Activated T-helper 1 cell treated with anti-CD3 and anti-CD28 coated beads, Interleukin-12 subunit alpha, Interleukin-12 subunit beta, Interleukin-2, Interleukin-4 antibody, amounts not matched to agents 30 ng/mL and 10 ng/mL and 1 ng/mL, durations not matched to agents 14 hours and 24 hours and 36 hours (primary cell): ENCODE results near the gene STK11IP. TPM values are rescaled to one million over a fixed set of nuclear protein-coding genes. Genes with fewer than 3 reads are reported as not detected.
A peak's percentile ranks its signal among the peaks of the same experiment; 100 is the strongest.

Experiments
- DNase-seq: peaks from one replicate; pipeline ENCODE4 v3.0.0; 2021; ENCODE audit warnings: low spot score
- H3K27ac Mint-ChIP-seq: one replicate; pipeline ENCODE4 v1.8.0; 2021; ENCODE audit warnings: mild to moderate bottlenecking, mixed read lengths
- H3K27me3 Mint-ChIP-seq: one replicate; pipeline ENCODE4 v1.8.0; 2022; ENCODE audit warnings: mild to moderate bottlenecking, moderate library complexity, mixed read lengths; ENCODE audit not compliant: insufficient read depth
- H3K36me3 Mint-ChIP-seq: one replicate; pipeline ENCODE4 v1.8.0; 2021; ENCODE audit warnings: low read depth, mixed read lengths
- H3K4me1 Mint-ChIP-seq: one replicate; pipeline ENCODE4 v1.8.0; 2021; ENCODE audit warnings: low read depth, mixed read lengths
- H3K4me3 Mint-ChIP-seq: one replicate; pipeline ENCODE4 v1.8.0; 2021; ENCODE audit warnings: mild to moderate bottlenecking, moderate library complexity, mixed read lengths
- H3K9me3 Mint-ChIP-seq: one replicate; pipeline ENCODE4 v1.8.0; 2021; ENCODE audit warnings: mixed read lengths
- intact Hi-C: fragments of 100-400 bp; cut with micrococcal nuclease; formaldehyde crosslinking; loops from one replicate; pipeline ENCODE4 v1.15.1; 2024
- total RNA-seq: library from RNA; stranded (reverse); gene quantifications from 2 replicates; pipeline ENCODE4 v1.2.3, GENCODE V29; 2022

Gene STK11IP
- total RNA-seq: 38.0 and 38.9 TPM in 2 replicates

- peaks cover 2% of the 10 kb centered on the region for H3K27me3 Mint-ChIP-seq
- peak within 1 kb of the TSS; percentile 96 for H3K27ac Mint-ChIP-seq
- peaks cover 26% of the 10 kb centered on the region for H3K4me1 Mint-ChIP-seq
- H3K4me3 Mint-ChIP-seq: peak within 1 kb of the TSS; percentile 90
- intact Hi-C loops: loop anchor here (1.0 to 5.0 kb wide), 10 partner anchors 45 to 1920 kb away; partner anchors contain the start of genes CHPF, CNOT9, DNAJB2 and GMPPA
- DNase-seq: peak; percentile 89
- peaks cover 6% of the 10 kb centered on the region for H3K36me3 Mint-ChIP-seq
- no peaks in the 10 kb centered on the region for H3K9me3 Mint-ChIP-seq
Observed at GRCh38 chr2:219597552-219598307, at the start of gene STK11IP. Gene STK11IP (plus strand): TSS chr2:219597857. CDS start chr2:219598120, 263 bp downstream.

- H3K9me3 Mint-ChIP-seq: no peaks in the 10 kb centered on the region
- DNase-seq: no peak
- no peak overlapping the region for H3K4me3 Mint-ChIP-seq
- H3K4me1 Mint-ChIP-seq: peaks cover 10% of the 10 kb centered on the region
- H3K36me3 Mint-ChIP-seq: no peaks in the 10 kb centered on the region
- no peak overlapping the region for H3K27ac Mint-ChIP-seq
- intact Hi-C loops: loop anchor here (10.0 kb wide), 1 partner anchor 244 kb away; the partner anchor contains the start of gene PTPRN
- H3K27me3 Mint-ChIP-seq: peaks cover 47% of the 10 kb centered on the region
Observed at GRCh38 chr2:219548990-219549389, 48.7 kb upstream of the STK11IP start.

- peaks cover 45% of the 10 kb centered on the region for H3K27me3 Mint-ChIP-seq
- DNase-seq: no peak
- no peaks in the 10 kb centered on the region for H3K36me3 Mint-ChIP-seq
- intact Hi-C loops: loop anchor here (10.0 kb wide), 1 partner anchor 245 kb away; the partner anchor contains the start of gene PTPRN
- H3K9me3 Mint-ChIP-seq: no peaks in the 10 kb centered on the region
- H3K4me1 Mint-ChIP-seq: peaks cover 4% of the 10 kb centered on the region
- H3K27ac Mint-ChIP-seq: no peak overlapping the region
- no peak overlapping the region for H3K4me3 Mint-ChIP-seq
Observed at GRCh38 chr2:219549619-219550018, 48.0 kb upstream of the STK11IP start.

GRCh38 chr2:219551441-219552381 is 45.9 kb upstream of the STK11IP start:
- intact Hi-C loops: loop anchor here (1.0 kb wide), 4 partner anchors 7 to 163 kb away; partner anchors contain the start of genes GMPPA, STK11IP and TMEM198
- H3K27ac Mint-ChIP-seq: peak overlapping the region; percentile 44

GRCh38 chr2:219552382-219553167 is 45.1 kb upstream of the STK11IP start:
- peaks cover 27% of the 10 kb centered on the region for H3K27me3 Mint-ChIP-seq
- no peaks in the 10 kb centered on the region for H3K36me3 Mint-ChIP-seq
- no peaks in the 10 kb centered on the region for H3K4me1 Mint-ChIP-seq
- intact Hi-C loops: loop anchor here (1.0 kb wide), 4 partner anchors 8 to 164 kb away; partner anchors contain the start of genes GMPPA, STK11IP and TMEM198
- DNase-seq: peak; percentile 80
- H3K9me3 Mint-ChIP-seq: no peaks in the 10 kb centered on the region
- peak overlapping the region; percentile 84 for H3K4me3 Mint-ChIP-seq
- no peak overlapping the region for H3K27ac Mint-ChIP-seq

More at GRCh38 chr2:219551441-219552381, 45.9 kb upstream of the STK11IP start:
- Mint-ChIP-seq H3K9me3 (no peaks in the 10 kb centered on the region), H3K36me3 (no peaks in the 10 kb centered on the region), H3K4me3 (peak overlapping the region; percentile 84), H3K27me3 (peaks cover 33% of the 10 kb centered on the region), H3K4me1 (no peaks in the 10 kb centered on the region)
- peak; percentile 17 for DNase-seq

GRCh38 chr2:219553168-219553417 is 44.6 kb upstream of the STK11IP start:
- intact Hi-C loops: no loop called here
- H3K4me3 Mint-ChIP-seq: peak overlapping the region; percentile 61

GRCh38 chr2:219553463-219553963 is 44.1 kb upstream of the STK11IP start:
- no peak overlapping the region for H3K27ac Mint-ChIP-seq
- H3K27me3 Mint-ChIP-seq: peaks cover 25% of the 10 kb centered on the region
- intact Hi-C loops: no loop called here
- peak overlapping the region; percentile 61 for H3K4me3 Mint-ChIP-seq
- DNase-seq: no peak
- no peaks in the 10 kb centered on the region for H3K4me1 Mint-ChIP-seq
- no peaks in the 10 kb centered on the region for H3K36me3 Mint-ChIP-seq
- no peaks in the 10 kb centered on the region for H3K9me3 Mint-ChIP-seq

More at GRCh38 chr2:219553168-219553417, 44.6 kb upstream of the STK11IP start:
- Mint-ChIP-seq H3K9me3 (no peaks in the 10 kb centered on the region), H3K27ac (no peak overlapping the region), H3K4me1 (no peaks in the 10 kb centered on the region), H3K36me3 (no peaks in the 10 kb centered on the region), H3K27me3 (peaks cover 27% of the 10 kb centered on the region)
- DNase-seq: no peak

GRCh38 chr2:219554350-219554749 is 43.3 kb upstream of the STK11IP start:
- DNase-seq: no peak
- Mint-ChIP-seq H3K36me3 (no peaks in the 10 kb centered on the region), H3K4me1 (no peaks in the 10 kb centered on the region), H3K27me3 (peaks cover 23% of the 10 kb centered on the region), H3K27ac (no peak overlapping the region), H3K4me3 (peak overlapping the region; percentile 61), H3K9me3 (no peaks in the 10 kb centered on the region)
- intact Hi-C loops: no loop called here

GRCh38 chr2:219555956-219556355 is 41.7 kb upstream of the STK11IP start:
- intact Hi-C loops: no loop called here

GRCh38 chr2:219556413-219556812 is 41.2 kb upstream of the STK11IP start:
- Mint-ChIP-seq H3K27ac (no peak overlapping the region), H3K4me3 (no peak overlapping the region), H3K4me1 (no peaks in the 10 kb centered on the region), H3K27me3 (peaks cover 16% of the 10 kb centered on the region), H3K36me3 (no peaks in the 10 kb centered on the region), H3K9me3 (no peaks in the 10 kb centered on the region)
- intact Hi-C loops: no loop called here
- DNase-seq: no peak

More at GRCh38 chr2:219555956-219556355, 41.7 kb upstream of the STK11IP start:
- no peaks in the 10 kb centered on the region for H3K36me3 Mint-ChIP-seq
- H3K27me3 Mint-ChIP-seq: peaks cover 18% of the 10 kb centered on the region
- no peak for DNase-seq
- no peaks in the 10 kb centered on the region for H3K4me1 Mint-ChIP-seq
- no peak overlapping the region for H3K27ac Mint-ChIP-seq
- no peak overlapping the region for H3K4me3 Mint-ChIP-seq
- no peaks in the 10 kb centered on the region for H3K9me3 Mint-ChIP-seq

- no peak overlapping the region for H3K4me3 Mint-ChIP-seq
- intact Hi-C loops: no loop called here
- no peaks in the 10 kb centered on the region for H3K36me3 Mint-ChIP-seq
- peaks cover 12% of the 10 kb centered on the region for H3K27me3 Mint-ChIP-seq
- no peak overlapping the region for H3K27ac Mint-ChIP-seq
- DNase-seq: no peak
- no peaks in the 10 kb centered on the region for H3K4me1 Mint-ChIP-seq
- no peaks in the 10 kb centered on the region for H3K9me3 Mint-ChIP-seq
Observed at GRCh38 chr2:219557320-219557719, 40.3 kb upstream of the STK11IP start.
